Hepatocyte (in vitro differentiated cells): ENCODE measurements around the gene MEFV. TPM values are rescaled to one million over a fixed set of nuclear protein-coding genes. Genes with fewer than 3 reads are reported as not detected.

ENCODE experiments used
- DNase-seq: peaks from one replicate; pipeline ENCODE4 v3.0.0-alpha.2; 2016; ENCODE audit warnings: low spot score
- H2AFZ ChIP-seq: fragments of 200-600 bp; sonication (generic); 2 replicates; pipeline ENCODE4 v1.6.0; 2016; ENCODE audit warnings: antibody characterized with exemption, mild to moderate bottlenecking
- H3K27ac ChIP-seq: fragments of 200-600 bp; sonication (generic); 2 replicates; pipeline ENCODE4 v1.5.1; 2016; ENCODE audit warnings: mild to moderate bottlenecking
- H3K27me3 ChIP-seq: fragments of 200-600 bp; sonication (generic); 2 replicates; pipeline ENCODE4 v1.6.1; 2016
- H3K36me3 ChIP-seq: fragments of 200-600 bp; sonication (generic); replicated peaks from 2 replicates; pipeline ENCODE4 v1.5.1; 2016; ENCODE audit warnings: low read depth; ENCODE audit not compliant: insufficient read depth
- H3K4me1 ChIP-seq: fragments of 200-600 bp; sonication (generic); 2 replicates; pipeline ENCODE4 v1.5.1; 2016; ENCODE audit warnings: mild to moderate bottlenecking, moderate library complexity; ENCODE audit not compliant: insufficient read depth
- H3K4me2 ChIP-seq: fragments of 200-600 bp; sonication (generic); 2 replicates; pipeline ENCODE4 v1.6.0; 2016
- H3K4me3 ChIP-seq: fragments of 200-600 bp; sonication (generic); 2 replicates; pipeline ENCODE4 v1.5.1; 2016; ENCODE audit warnings: mild to moderate bottlenecking
- H3K79me2 ChIP-seq: fragments of 200-600 bp; sonication (generic); 2 replicates; pipeline ENCODE4 v1.6.0; 2017; ENCODE audit warnings: mild to moderate bottlenecking
- H3K9me2 ChIP-seq: fragments of 200-600 bp; sonication (generic); replicated peaks from 2 replicates; pipeline ENCODE4 v1.6.0; 2017; ENCODE audit warnings: mild to moderate bottlenecking; ENCODE audit not compliant: insufficient read depth
- H3K9me3 ChIP-seq: fragments of 200-600 bp; sonication (generic); 2 replicates; pipeline ENCODE4 v1.5.1; 2016; ENCODE audit warnings: low read depth, mild to moderate bottlenecking
- H4K20me1 ChIP-seq: fragments of 200-600 bp; sonication (generic); 2 replicates; pipeline ENCODE4 v1.6.0; 2016; ENCODE audit warnings: mild to moderate bottlenecking; ENCODE audit not compliant: insufficient read depth, poor library complexity, severe bottlenecking
- CTCF ChIP-seq: fragments of 200-600 bp; sonication (generic); IDR thresholded peaks from 2 replicates; pipeline ENCODE4 v1.5.1; 2016; ENCODE audit warnings: antibody characterized with exemption, mild to moderate bottlenecking; ENCODE audit not compliant: poor library complexity
- EZH2 ChIP-seq: fragments of 200-600 bp; sonication (generic); IDR thresholded peaks from 2 replicates; pipeline ENCODE4 v1.6.1; 2016; ENCODE audit warnings: antibody characterized with exemption, mild to moderate bottlenecking, borderline replicate concordance
- EZH2phosphoT487 ChIP-seq: fragments of 200-600 bp; sonication (generic); IDR thresholded peaks from one replicate; pipeline ENCODE4 v1.6.1; 2018; ENCODE audit warnings: antibody characterized with exemption, mild to moderate bottlenecking, low read depth, moderate library complexity; ENCODE audit not compliant: unreplicated experiment, severe bottlenecking
- WGBS: methylation state at CpG from one replicate; pipeline ENCODE4 v1.1.6; 2016; ENCODE audit warnings: low lambda C conversion rate; ENCODE audit errors: missing lambda C conversion rate; 5-methylcytosine and 5-hydroxymethylcytosine counted together
- polyA plus RNA-seq: library from polyadenylated mRNA; unstranded; fragments of >200 nt; fragmentation: Nextera tagmentation; extraction: Ambion mirVana; gene quantifications from 2 replicates; pipeline ENCODE4 v1.2.1, GENCODE V29; 2016
- total RNA-seq: library from RNA; depleted of rRNA; stranded (reverse); fragments of >200 nt; gene quantifications from 2 replicates; pipeline ENCODE4 v1.2.3, GENCODE V29; 2014

MEFV gene
- total and polyA plus RNA-seq, 2 experiments from 2014 or later = 0.13 TPM; not detected in 1

GRCh38 chr16:3268294-3268693 lies 11.9 kb upstream of the MEFV start:
- Histone ChIP-seq H3K9me2 (no peaks in the 10 kb centered on the region), H3K4me3 (no peak overlapping the region), H3K9me3 (no peaks in the 10 kb centered on the region), H3K27me3 (no peaks in the 10 kb centered on the region), H3K27ac (no peak overlapping the region), H3K36me3 (no peaks in the 10 kb centered on the region), H3K4me2 (no peak overlapping the region), H4K20me1 (no peaks in the 10 kb centered on the region), H2AFZ (no peak overlapping the region), H3K4me1 (peaks cover 7% of the 10 kb centered on the region), H3K79me2 (no peaks in the 10 kb centered on the region)
- WGBS = 70% methylated on average over 1 of the region's 1 CpG
- TF ChIP-seq EZH2phosphoT487 (no peak), EZH2 (no peak), CTCF (no peak)
- DNase-seq = no peak

GRCh38 chr16:3266873-3267537 lies 10.6 kb upstream of the MEFV start:
- Histone ChIP-seq H4K20me1 (no peaks in the 10 kb centered on the region), H3K9me3 (no peaks in the 10 kb centered on the region), H3K79me2 (no peaks in the 10 kb centered on the region), H3K27ac (no peak overlapping the region), H2AFZ (no peak overlapping the region), H3K4me1 (peaks cover 9% of the 10 kb centered on the region), H3K36me3 (no peaks in the 10 kb centered on the region), H3K4me3 (no peak overlapping the region), H3K4me2 (no peak overlapping the region), H3K9me2 (no peaks in the 10 kb centered on the region), H3K27me3 (no peaks in the 10 kb centered on the region)
- DNase-seq = peak; percentile 30
- TF ChIP-seq EZH2phosphoT487 = no peak
- peak; percentile 33 for TF ChIP-seq CTCF
- WGBS = 56% methylated on average over 5 of the region's 5 CpGs

GRCh38 chr16:3264137-3265036 lies 8.0 kb upstream of the MEFV start:
- TF ChIP-seq CTCF = peak; percentile 42
- no peak for TF ChIP-seq EZH2
- no peak for TF ChIP-seq EZH2phosphoT487
- Histone ChIP-seq H3K9me2 (no peaks in the 10 kb centered on the region), H3K4me1 (peaks cover 9% of the 10 kb centered on the region), H4K20me1 (no peaks in the 10 kb centered on the region), H3K27ac (peak overlapping the region; percentile 90), H3K36me3 (no peaks in the 10 kb centered on the region), H3K27me3 (no peaks in the 10 kb centered on the region), H3K4me3 (peak overlapping the region; percentile 63), H3K4me2 (peak overlapping the region; percentile 85), H3K9me3 (no peaks in the 10 kb centered on the region), H2AFZ (peak overlapping the region; percentile 90), H3K79me2 (no peaks in the 10 kb centered on the region)
- DNase-seq = peak; percentile 97
- WGBS = 4% methylated on average over 62 of the region's 77 CpGs
